AG08395 (cell line): Measurements from ENCODE around the gene SMIM23.
A peak's percentile ranks its signal among the peaks of the same experiment; 100 is the strongest.
"Not testable (repeated sequence)": the region's sequence is repeated elsewhere in the genome, so short reads cannot be mapped to it uniquely, and the experiment has no call there.

ENCODE experiments used
- DNase-seq: peaks from one replicate; pipeline ENCODE4 v3.0.0; 2012; ENCODE audit warnings: mixed read lengths, low spot score

The SMIM23 gene

DNA sequence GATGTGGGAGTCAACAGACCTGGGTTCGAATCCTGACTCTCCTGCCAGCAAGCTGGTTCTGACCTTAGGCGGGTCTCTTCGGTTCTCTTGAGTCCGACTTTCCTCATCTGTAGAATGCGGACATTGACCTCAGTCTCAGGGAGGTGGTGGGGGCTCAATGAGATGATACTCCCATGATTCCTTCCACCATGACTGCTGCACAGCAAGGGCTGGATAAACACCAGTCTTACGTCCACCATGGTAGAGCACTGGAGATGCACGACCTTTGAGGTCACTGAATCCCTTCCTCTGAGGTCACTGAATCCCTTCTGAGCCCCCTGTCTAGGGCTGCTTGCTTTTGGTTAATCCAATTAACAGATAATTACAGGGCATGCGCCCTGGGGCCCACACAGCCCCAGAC, 12.5 kb upstream of the SMIM23 start:
- no peak for DNase-seq

DNA sequence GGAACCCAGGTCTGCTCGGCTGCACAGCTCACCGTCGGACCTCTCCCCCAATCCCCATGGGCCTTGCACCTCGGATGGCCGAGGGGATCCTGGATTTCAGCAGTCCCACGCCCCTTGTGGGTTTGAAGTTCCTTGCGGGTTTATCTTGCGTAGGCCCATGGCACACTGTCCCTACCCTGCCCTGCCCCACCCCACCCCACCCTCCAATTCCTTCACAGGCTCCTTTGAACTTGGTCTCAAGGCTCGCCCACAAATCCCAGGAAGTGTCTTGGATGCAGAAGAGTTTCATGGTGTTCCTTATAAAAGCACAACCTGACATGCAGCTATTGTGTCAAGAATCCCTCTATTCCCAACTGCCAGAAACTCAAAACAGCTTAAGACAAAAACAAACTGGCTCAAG, 11.2 kb upstream of the SMIM23 start:
- DNase-seq = no peak

DNA sequence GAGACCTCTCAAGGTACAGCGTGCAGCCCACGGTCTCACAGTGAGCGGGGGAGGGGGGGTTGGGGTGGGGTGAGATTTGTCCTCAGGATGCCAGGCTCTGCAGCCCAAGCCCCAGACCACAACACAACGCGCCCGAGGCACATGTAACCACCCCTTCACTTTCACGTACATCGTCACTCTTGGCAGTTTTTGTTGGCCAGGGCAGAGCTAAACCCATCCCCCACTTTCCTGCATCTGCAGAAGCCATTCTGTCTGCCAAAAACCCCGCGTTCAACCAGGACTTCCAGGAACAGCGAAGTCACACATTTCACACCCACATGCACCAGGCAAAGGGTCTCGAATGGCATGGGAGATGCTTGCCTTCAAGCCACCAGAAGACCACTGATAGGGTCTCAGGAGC, 9.4 kb upstream of the SMIM23 start:
- no peak for DNase-seq

DNA sequence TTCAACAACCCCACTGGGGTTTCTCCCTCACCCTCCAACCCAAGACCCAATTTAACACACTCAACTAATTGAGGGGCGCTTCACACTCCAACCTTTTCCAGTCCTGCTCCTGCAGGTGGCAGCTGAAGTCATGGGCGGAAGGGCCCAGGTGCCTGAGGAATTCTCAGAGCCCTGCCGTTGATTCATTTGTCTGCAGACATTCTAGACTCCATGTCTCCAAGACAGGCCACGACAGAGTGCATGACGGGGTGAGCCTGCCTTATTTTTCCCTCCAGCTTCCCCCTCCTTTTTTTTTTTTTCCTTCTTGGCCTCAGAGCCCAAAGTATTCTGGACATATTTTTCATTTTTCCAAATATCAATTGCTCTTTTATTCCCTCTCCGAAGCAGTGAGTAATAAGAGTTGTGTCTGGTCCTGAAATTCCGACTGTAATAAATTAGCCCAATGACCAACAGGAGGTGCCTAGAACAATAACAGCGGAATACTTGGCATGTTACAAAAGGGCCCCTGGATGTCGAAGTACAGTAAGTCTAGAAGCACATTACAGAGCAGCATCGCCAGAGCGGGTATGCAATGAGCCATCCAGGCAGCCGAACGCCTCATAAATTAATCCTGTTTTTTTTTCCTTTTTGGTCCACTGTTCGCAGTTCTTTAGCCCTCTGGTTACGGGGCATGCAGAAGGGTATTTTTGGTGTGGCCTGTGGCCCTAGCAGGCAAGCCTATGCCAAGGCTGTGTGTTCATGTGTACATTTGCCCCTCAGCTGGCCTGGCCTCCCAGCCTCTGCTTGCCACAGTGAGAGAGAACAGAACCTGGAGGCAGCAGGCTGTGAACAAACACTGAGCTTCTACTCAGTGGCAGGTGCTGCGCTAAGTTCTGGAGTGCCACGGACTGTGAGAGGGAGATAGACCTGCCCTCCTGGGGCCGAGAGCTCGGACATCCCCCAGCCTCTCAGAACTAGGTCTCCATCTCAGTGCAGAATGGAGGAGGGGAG, 8.6 kb upstream of the SMIM23 start:
- DNase-seq = no peak

DNA sequence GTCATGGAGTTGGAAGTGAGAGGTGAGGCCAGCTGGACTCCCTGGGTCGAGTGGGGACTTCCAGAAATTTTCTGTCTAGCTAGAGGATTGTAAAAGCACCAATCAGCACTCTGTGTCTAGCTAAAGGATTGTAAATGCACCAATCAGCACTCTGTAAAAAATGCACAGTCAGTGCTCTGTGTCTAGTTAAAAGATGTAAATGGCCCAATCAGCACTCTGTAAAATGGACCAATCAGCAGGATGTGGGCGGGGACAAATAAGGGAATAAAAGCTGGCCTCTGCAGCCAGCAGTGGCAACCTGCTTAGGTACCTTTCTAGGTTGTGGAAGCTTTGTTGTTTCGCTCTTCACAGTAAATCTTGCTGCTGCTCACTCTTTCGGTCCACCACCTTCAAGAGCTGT, 3.9 kb upstream of the SMIM23 start:
- not testable (repeated sequence) for DNase-seq

DNA sequence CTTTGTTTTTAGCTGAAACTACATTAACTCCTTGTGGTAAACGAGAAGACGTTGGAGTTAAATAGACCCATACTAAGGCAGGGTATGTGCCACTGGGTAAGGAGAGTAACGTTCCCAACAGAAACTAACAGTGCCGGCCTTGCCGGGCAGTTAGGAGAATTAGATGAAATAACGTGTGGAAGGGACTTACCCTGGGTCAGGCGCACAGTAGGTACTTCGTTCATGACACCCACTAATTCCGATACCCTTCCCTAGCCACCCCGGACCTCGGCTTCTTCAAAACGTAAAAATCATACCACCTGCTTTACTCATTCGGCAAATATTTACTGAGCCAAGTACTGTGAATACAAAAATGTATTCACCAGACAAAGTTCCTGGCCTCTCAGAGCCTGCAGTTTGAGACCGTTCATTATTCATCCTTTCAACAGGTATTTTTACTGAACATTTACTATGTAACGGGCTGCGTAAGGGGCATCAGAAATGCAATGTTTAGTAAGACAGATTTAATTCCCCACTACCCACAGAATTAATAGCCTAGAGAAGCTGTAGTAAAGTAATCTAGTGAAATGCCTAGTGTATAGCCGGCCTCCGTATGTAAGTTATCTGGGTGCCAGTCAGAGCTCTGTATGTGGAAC, 3.2 kb upstream of the SMIM23 start:
- no peak for DNase-seq

DNA sequence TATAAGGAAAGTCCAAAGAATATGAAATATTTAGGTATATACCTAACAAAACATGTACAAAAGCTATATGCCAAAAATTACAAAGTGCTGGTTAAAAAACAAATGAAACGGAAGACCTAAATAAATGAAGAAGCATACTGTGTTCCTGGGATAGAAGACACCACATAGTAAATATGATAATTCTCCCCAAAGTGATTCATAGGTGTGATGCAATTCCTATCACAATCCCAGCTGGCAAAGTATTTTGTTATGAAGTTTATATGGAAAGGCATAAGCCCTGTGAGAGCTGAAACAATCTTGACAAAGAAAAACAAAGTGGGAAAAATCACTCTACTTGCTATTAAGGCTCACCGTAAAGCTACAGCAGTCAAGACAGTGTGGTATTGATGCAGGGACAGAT, 2.6 kb upstream of the SMIM23 start:
- DNase-seq = peak; percentile 22

DNA sequence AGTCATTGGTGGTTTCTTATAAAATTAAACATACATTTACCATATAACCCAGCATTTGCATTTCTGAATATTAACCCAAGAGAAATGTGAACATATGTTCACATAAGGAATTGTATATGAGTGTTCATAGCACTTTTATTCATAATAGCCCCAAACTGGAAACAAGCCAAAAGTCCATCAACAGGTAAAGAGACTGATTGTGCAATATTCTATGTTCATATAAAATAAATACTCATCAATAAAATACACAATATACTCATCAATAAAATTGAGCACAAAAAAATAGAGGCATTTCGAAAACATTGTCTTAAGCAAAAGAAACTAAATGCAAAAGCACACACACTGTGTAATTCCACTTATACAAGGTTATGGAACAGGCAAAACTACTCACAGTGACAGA, 3.7 kb downstream of the SMIM23 start:
- no peak for DNase-seq

DNA sequence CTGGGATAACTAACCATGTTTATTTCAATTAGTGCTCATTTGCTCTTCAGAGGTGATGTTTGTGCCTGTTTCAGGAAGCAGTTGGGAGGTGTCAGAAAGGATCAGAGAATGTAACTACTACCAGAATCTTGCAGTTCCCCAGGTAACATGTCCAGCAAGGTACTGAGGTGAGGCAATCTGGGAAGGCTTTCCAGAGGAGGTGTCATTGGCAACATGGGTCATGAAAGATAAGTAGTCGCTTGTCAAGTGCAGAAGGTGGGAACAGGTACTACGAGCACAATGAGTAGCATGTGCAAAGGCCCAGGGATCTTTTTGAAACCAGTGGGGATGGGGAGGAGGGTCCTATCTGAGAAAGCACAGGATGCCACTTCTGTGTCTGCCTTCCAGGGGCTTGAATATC, 4.8 kb downstream of the SMIM23 start:
- no peak for DNase-seq

DNA sequence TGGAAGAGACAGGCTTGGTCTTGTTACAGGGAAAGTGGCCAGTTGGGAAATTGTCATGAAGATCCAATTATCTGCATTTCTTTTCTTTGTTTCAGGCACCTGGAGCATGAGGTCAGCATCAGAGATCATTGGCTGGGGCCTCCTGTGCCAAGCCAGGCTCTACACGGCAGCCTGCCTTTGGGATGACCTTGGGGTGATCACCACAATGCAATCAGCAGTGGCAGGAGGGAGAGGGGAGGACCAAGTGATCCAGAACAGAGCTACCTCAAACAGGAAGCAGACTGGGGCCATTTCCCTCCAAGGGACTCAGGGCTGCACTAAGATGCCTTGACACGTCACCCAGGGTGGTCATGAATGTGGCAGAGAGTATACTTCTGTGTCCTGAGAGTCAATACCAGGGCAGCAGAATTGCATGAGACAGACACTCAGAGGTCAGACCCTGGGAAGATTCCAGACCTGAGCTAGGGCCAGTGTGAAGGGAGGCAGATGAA, 8.9 kb downstream of the SMIM23 start:
- no peak for DNase-seq

DNA sequence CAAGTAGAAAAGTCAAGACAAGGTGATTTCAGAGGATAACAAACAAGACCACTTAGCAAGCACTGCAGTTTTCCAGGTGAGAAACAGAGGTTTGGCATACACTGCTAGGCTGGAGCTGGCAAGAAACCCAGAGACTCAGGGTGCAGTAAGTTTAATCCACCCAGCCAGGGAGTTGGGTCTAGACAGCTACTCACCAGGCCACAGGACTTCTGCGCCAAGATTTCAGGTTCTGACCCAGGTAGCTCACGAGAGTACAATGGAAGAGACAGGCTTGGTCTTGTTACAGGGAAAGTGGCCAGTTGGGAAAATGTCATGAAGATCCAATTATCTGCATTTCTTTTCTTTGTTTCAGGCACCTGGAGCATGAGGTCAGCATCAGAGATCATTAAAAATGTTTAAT, 9.8 kb downstream of the SMIM23 start:
- no peak for DNase-seq

DNA sequence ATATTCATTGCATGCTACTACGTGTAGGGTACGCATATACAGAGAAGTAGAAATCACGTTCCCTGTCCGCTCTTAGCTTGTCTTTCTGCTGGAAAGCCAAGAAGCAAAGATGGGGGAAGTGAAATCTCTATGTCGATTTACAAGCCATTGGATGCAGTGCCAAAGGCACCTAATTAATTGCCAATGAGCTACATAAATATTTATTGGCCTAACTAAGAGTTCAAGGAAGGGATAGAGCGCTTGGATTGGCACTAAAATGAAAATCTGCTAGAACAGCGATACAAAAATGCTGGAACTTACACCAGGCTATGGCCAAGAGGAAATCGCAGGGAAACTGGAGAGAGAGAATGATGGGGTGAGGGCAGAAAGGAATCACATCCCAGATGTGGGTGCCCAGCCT, 10.8 kb downstream of the SMIM23 start:
- DNase-seq = no peak

DNA sequence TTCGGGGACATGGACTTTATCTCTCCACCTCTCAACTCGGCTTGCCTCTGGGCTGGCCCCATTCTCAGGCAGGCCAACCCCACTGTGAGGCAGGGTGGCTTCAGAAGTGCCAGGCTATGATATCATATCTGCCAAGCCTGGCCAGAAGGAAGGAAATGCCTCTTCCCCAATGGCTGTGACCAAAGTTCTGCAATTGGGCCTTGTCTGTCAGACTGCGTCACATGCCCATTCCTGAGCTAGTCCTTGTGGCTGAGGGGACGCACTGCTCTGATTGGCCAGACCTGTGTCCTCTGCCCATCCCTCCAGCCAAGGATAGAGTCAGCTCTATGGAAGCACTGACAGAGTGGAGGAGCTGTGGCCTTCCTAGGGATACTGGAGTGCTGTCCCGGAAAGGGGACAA, 11.9 kb downstream of the SMIM23 start:
- no peak for DNase-seq

DNA sequence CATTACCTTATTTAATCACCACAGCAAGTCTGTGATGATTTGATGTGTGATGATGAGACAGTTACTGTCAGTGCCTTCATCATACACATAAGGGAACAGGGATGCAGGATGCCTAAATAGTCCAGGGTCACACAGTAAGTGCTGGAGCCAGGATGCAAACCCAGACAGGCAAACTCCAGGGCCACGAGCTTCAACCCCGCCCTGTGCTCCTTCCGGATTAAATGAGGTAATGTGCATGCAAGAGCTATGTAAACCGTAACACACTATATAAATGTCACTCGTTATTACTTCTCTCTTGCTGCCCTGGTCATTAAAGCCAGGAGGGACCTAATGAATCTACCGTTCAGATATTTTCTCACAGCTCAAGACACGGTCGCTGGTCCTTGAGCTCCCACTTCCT, 12.8 kb downstream of the SMIM23 start:
- no peak for DNase-seq

DNA sequence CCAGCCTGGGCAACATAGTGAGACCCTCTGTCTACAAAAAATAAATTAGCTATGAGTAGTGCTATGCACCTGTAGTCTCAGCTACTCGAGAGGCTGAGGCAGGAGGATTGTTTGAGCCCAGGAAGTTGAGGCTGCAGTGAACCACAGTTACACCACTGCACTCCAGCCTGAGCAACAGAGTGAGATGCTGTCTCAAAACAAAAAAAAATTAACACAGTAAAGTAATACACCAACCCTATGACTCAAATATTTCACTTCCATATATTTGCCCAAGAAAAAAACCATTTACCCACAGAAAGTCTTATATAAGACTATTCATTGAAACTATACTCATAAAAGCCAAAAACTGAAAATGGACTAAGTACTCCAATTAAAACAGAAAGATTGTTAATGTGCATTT, 16.2 kb downstream of the SMIM23 start:
- DNase-seq = no peak

DNA sequence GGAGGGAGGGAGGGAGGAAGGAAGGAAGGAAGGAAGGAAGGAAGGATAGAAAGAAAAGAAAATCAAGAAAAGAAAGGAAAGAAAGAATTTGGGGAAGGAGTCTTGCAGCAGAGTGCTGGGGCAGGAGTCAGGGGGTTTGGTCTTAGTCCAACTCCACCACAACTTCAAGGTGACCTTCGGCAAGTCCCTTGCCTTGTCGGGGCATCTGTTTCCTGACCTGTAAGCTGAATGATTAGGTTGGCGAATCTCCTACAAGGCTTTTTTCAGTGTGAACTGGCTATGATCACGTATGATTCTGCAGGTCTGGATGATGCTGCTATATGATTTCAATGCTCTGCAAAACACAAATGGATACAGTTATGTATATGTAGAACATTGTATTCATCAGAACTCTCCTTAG, 20.1 kb downstream of the SMIM23 start:
- no peak for DNase-seq

DNA sequence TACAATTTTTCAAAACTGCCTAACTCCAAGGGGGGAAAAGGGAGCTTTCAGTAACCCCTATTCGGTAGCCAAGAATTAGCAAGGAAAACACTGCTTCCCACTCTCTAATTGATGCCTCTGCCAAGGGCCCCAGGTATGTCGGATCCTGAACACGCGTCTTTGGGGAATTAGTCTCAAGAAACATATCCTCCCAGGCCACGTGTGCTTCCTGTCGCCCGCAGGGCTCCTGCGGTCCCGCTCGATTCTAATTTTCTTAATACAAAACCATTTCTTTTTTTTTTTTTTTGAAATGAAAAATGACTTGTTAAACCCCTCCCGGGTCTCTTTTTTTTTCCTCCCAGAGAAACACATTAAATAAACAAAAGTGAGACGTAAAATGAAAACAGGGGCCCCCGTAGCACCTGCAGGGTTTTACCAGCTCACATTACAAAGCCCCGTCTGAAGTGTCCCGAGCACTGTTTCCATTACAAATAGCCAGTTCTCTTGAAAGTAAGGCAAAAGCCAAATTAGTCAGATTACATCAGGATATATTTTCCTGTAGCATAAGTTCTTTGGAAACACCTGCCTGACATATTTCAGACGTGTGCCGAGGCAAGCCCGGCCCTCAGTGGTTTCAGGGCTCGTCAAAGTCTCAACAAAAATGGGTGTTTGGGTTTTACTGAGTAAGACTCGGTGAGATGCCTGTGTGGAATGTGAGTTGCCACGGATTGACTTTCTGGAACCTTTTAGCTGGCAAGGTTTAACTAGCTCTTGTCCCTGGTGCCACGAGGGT, 21.5 kb downstream of the SMIM23 start:
- DNase-seq = peak; percentile 13

DNA sequence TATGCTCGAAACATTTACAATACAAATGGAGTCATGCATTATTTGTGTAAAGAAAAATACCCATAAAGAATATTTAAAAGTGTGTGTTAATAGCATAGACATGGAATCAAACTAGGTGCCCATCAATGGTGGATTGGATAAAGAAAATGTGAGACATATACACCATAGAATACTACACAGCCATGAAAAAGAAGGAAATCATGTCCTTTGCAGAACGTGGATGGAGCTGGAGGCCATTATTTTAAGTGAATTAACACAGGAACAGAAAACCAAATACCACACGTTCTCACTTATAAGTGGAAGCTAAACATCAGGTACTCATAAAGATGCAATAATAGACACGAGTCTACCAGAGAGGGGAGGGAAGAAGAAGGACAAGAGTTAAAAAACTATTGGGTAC, 22.8 kb downstream of the SMIM23 start:
- no peak for DNase-seq

DNA sequence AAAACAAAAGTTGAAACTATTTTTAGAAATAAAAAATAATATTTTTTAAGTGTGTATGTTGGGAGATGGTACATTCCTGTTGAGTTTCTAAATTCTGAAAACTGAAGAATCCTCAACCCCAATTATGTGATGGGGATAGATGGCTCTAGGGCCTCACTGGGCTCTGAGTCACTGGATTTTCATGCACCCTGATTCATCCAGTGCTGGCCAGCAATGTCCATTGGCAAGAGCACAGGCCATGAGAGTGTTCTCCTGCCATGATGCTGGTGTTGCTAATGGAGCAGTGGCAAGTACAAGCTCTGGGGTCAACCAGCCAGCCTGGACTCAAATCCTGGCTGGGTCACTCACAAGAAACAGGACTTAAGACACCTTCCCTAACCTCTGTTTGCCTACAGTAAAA, 23.3 kb downstream of the SMIM23 start:
- peak; percentile 79 for DNase-seq

DNA sequence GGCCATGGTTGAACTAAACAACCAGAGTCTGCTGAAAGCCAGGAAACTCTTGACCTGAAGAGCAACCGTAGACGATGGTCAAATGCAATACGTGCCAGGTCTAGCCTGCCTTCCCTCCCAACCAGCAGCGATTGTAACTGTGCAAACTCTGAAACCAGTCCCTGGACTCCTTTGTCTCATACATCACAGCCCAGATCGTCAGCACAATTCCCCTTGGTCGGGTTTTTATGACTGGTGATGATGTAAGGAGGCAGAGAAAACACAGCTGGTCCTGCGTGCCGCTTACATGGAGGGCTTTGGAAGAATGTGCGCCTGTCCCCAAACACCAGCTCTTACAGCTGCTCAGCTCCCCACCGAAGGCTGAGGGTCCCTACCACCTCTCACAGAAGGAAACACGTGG, 24.6 kb downstream of the SMIM23 start:
- no peak for DNase-seq

DNA sequence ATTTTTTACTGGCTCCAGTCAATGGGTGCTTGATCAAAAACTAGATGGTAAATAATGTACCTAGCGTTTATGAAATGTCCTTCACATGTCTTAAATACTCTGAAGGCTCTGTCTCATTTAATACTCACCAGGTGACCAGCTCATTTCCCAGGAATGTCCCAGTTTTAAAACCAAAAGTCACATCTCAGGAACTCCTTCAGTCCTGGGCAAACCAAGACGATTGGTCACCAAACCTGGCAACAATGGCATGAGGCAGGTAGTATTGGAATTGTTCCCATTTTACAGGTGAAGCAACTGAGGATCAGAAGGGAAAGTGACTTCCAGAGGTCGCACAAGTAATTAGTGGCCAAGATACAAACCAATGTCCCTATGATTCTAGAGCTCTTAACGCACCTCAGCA, 27.7 kb downstream of the SMIM23 start:
- DNase-seq = no peak

DNA sequence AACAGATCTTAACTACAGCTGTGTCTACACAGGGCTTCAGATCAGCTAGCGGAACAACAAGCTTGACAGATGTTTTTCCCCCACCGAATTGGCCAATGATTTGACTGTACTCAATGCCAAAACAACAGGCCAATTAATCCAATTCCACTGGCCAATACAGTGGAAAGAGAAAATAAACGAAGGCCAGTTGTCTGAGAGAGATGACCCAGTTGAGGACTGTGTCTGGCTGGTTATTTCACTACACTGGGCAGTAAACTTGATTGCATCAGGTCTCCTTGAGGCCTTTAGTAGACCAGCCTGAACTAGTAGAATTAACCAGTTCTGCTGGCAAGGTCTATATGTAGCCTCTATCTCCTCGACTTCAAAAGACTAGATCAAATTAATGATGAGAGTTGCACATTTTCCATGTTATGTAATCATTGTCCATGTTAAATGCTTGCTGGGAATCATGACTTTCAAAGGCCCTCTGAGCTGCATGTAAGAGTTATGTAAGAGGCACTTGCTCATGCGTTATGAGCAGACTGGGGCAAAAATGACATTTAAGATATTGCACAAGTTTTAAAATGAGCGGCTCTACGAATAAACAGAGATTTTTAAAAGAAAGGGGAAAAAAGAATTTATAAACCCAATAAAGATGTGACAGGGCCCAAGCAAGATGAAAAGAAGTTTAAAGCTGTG, 28.3 kb downstream of the SMIM23 start:
- no peak for DNase-seq
